GM12878 (cell line): Measurements from ENCODE around the gene BTBD10.

Experiments used
- ASH2L ChIP-seq: fragments of 300-600, 200-600 bp; sonication (generic); IDR thresholded peaks from 2 replicates; pipeline ENCODE4 v1.6.1; 2017; ENCODE audit warnings: low read depth, mild to moderate bottlenecking, borderline replicate concordance
- CREB1 ChIP-seq: IDR thresholded peaks from 2 replicates; pipeline ENCODE4 v1.6.1; 2012; ENCODE audit warnings: low read depth, mild to moderate bottlenecking, inconsistent platforms
- CTCF ChIP-seq, 3 experiments: IDR thresholded peaks in 2 of 3; conservative IDR thresholded peaks in 1 of 3; 2 replicates each; pipeline ENCODE4 v1.5.1; 2011; ENCODE audit warnings: low read depth in 3 of 3, low read length in 3 of 3, mild to moderate bottlenecking in 3 of 3, control low read depth in 2 of 3, moderate library complexity in 2 of 3, inconsistent platforms in 1 of 3, mixed read lengths in 1 of 3; ENCODE audit not compliant: control insufficient read depth in 2 of 3, insufficient read depth in 1 of 3; ENCODE audit errors: extremely low read depth in 1 of 3
- EGR1 ChIP-seq, 2 experiments: IDR thresholded peaks; 1 replicate in 1 of 2; 2 replicates in 1 of 2; pipeline ENCODE4 v1.6.1; 2011 to 2012; ENCODE audit warnings: low read depth in 2 of 2, low read length in 2 of 2, borderline replicate concordance in 1 of 2, mild to moderate bottlenecking in 1 of 2, moderate library complexity in 1 of 2
- FOXK2 ChIP-seq: fragments of 450-650 bp; IDR thresholded peaks from 2 replicates; pipeline ENCODE4 v1.6.1; 2017; ENCODE audit warnings: mild to moderate bottlenecking, moderate library complexity
- MXI1 ChIP-seq: fragments of 150-350 bp; IDR thresholded peaks from 2 replicates; pipeline ENCODE4 v1.6.1; 2011; ENCODE audit warnings: low read depth, mild to moderate bottlenecking, inconsistent platforms, low read length, improper control_type of control experiment
- RAD51 ChIP-seq: fragments of 450-650 bp; IDR thresholded peaks from 2 replicates; pipeline ENCODE4 v1.6.1; 2016; ENCODE audit warnings: moderate library complexity, mild to moderate bottlenecking, inconsistent platforms
- SPI1 ChIP-seq: IDR thresholded peaks from 2 replicates; pipeline ENCODE4 v1.6.1; 2011; ENCODE audit warnings: low read depth, mild to moderate bottlenecking, low read length, moderate library complexity, borderline replicate concordance; ENCODE audit not compliant: insufficient read depth
- TBL1XR1 ChIP-seq: IDR thresholded peaks from 2 replicates; pipeline ENCODE4 v1.6.1; 2012; ENCODE audit warnings: low read depth, low read length, improper control_type of control experiment
- ZNF24 ChIP-seq: fragments of 450-650 bp; IDR thresholded peaks from 2 replicates; pipeline ENCODE4 v1.6.1; 2017; ENCODE audit warnings: antibody characterized with exemption, mild to moderate bottlenecking
- TF ChIP-seq, protein P1 (sequence below): IDR thresholded peaks from 2 replicates; pipeline ENCODE4 v1.6.1; 2012; ENCODE audit warnings: low read length, inconsistent platforms

- TF ChIP-seq CTCF (IDR thresholded peaks at IDR 0.05 in 2 of 3, conservative IDR thresholded peaks at IDR 0.05 in 1 of 3; ENCODE audit: control insufficient read depth in 2 of 3, extremely low read depth in 1 of 3, insufficient read depth in 1 of 3, low read depth in 3 of 3, low read length in 3 of 3) (no peak), FOXK2 (no peak), TBL1XR1 (no peak), EGR1 (IDR thresholded peaks at IDR 0.05; ENCODE audit: borderline replicate concordance in 1 of 2, low read depth in 2 of 2, low read length in 2 of 2) (no peak), RAD51 (no peak), CREB1 (no peak), MXI1 (no peak), ASH2L (no peak), SPI1 (no peak), ZNF24 (no peak)
- TF ChIP-seq, protein P1, sequence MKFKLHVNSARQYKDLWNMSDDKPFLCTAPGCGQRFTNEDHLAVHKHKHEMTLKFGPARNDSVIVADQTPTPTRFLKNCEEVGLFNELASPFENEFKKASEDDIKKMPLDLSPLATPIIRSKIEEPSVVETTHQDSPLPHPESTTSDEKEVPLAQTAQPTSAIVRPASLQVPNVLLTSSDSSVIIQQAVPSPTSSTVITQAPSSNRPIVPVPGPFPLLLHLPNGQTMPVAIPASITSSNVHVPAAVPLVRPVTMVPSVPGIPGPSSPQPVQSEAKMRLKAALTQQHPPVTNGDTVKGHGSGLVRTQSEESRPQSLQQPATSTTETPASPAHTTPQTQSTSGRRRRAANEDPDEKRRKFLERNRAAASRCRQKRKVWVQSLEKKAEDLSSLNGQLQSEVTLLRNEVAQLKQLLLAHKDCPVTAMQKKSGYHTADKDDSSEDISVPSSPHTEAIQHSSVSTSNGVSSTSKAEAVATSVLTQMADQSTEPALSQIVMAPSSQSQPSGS: no peak
Measured at GRCh38 chr11:13480198-13480597, 17.2 kb upstream of the BTBD10 start.
